H1 (cell line): ENCODE measurements around the gene OGFOD2. TPM values are rescaled to one million over a fixed set of nuclear protein-coding genes. Genes with fewer than 3 reads are reported as not detected.

ENCODE experiments used
- CTCF ChIA-PET: fragments of 300-600 bp; sonication (Branson Sonifier 250); formaldehyde crosslinking; loops from one replicate; lab custom pipeline; 2021; ENCODE audit not compliant: partially characterized antibody; lab: Charles Lee
- POLR2A ChIA-PET: fragments of 300-600 bp; sonication (Branson Sonifier 250); formaldehyde crosslinking; loops from one replicate; lab custom pipeline; 2021; ENCODE audit warnings: inconsistent platforms; ENCODE audit not compliant: partially characterized antibody; lab: Charles Lee
- DNase-seq, 2 experiments: peaks; one replicate each; pipeline versions ENCODE4 v3.0.0 to v3.0.0-alpha.2; 2010 to 2022; ENCODE audit warnings: low spot score in 2 of 2, low read depth in 1 of 2, mixed read lengths in 1 of 2
- FAIRE-seq: peaks from 2 replicates; lab custom pipeline; 2011; peaks lifted over from hg19 to GRCh38; lab: Jason Lieb, UNC
- H2AFZ ChIP-seq: 2 replicates; pipeline ENCODE4 v1.8.1; 2012; ENCODE audit warnings: low read length, inconsistent platforms
- H2AK5ac ChIP-seq: 2 replicates; pipeline ENCODE4 v1.6.1; 2013; ENCODE audit warnings: low read depth, low read length
- H2BK120ac ChIP-seq: replicated peaks from 2 replicates; pipeline ENCODE3; 2013; ENCODE audit warnings: low read depth, low read length, inconsistent platforms
- H2BK12ac ChIP-seq: 2 replicates; pipeline ENCODE4 v1.6.1; 2013; ENCODE audit warnings: low read depth, low read length
- H2BK15ac ChIP-seq: 2 replicates; pipeline ENCODE4 v1.6.1; 2013; ENCODE audit warnings: low read length
- H2BK20ac ChIP-seq: 2 replicates; pipeline ENCODE4 v1.6.1; 2013; ENCODE audit warnings: low read length
- H2BK5ac ChIP-seq: 2 replicates; pipeline ENCODE4 v1.6.1; 2013; ENCODE audit warnings: low read depth, low read length
- H3K14ac ChIP-seq: 2 replicates; pipeline ENCODE4 v1.6.1; 2013; ENCODE audit warnings: inconsistent platforms; ENCODE audit not compliant: insufficient read length
- H3K18ac ChIP-seq: 2 replicates; pipeline ENCODE4 v1.6.1; 2013; ENCODE audit warnings: low read length; ENCODE audit errors: extremely low read depth
- H3K23ac ChIP-seq: 2 replicates; pipeline ENCODE4 v1.6.1; 2013; ENCODE audit warnings: inconsistent platforms; ENCODE audit not compliant: insufficient read length
- H3K23me2 ChIP-seq: 2 replicates; pipeline ENCODE4 v1.6.1; 2013; ENCODE audit warnings: low read depth, low read length
- H3K27ac ChIP-seq: 2 replicates; pipeline ENCODE4 v1.6.1; 2011; ENCODE audit warnings: low read depth, low read length, inconsistent platforms
- H3K27me3 ChIP-seq, 4 experiments: replicated peaks in 1 of 4; 1 replicate in 1 of 4; 2 replicates in 3 of 4; pipeline versions ENCODE4 v1.6.1 to v1.8.1; 2011 to 2013; ENCODE audit warnings: low read length in 3 of 4, mild to moderate bottlenecking in 3 of 4, inconsistent platforms in 2 of 4, mixed read lengths in 2 of 4, moderate library complexity in 1 of 4; ENCODE audit not compliant: control insufficient read depth in 3 of 4, insufficient read depth in 3 of 4; ENCODE audit errors: extremely low read depth in 1 of 4
- H3K36me3 ChIP-seq, 4 experiments: 2 replicates each; pipeline versions ENCODE4 v1.6.1 to v1.8.1; 2011 to 2013; ENCODE audit warnings: mild to moderate bottlenecking in 4 of 4, low read length in 3 of 4, moderate library complexity in 2 of 4, control low read depth in 1 of 4, inconsistent platforms in 1 of 4; ENCODE audit not compliant: insufficient read depth in 4 of 4, control insufficient read depth in 2 of 4
- H3K4ac ChIP-seq: replicated peaks from 2 replicates; pipeline ENCODE3; 2013; ENCODE audit warnings: low read length, low read depth, mixed read lengths, inconsistent platforms; ENCODE audit not compliant: insufficient read length
- H3K4me1 ChIP-seq, 4 experiments: replicated peaks in 1 of 4; 1 replicate in 1 of 4; 2 replicates in 3 of 4; pipeline versions ENCODE4 v1.6.1 to v1.8.1; 2011 to 2013; ENCODE audit warnings: low read length in 3 of 4, inconsistent platforms in 2 of 4, mixed read lengths in 1 of 4; ENCODE audit not compliant: insufficient read depth in 4 of 4, control insufficient read depth in 3 of 4
- H3K4me2 ChIP-seq, 2 experiments: 2 replicates each; pipeline versions ENCODE4 v1.6.1 to v1.8.1; 2011 to 2013; ENCODE audit warnings: low read depth in 2 of 2, low read length in 2 of 2, control low read depth in 1 of 2, inconsistent platforms in 1 of 2, mild to moderate bottlenecking in 1 of 2; ENCODE audit not compliant: insufficient read depth in 1 of 2
- H3K4me3 ChIP-seq, 4 experiments: fragments of 200-600, 300-600 bp in 1 of 4; sonication (generic), shearing (Covaris generic), sonication (Bioruptor Twin) in 1 of 4; 2 replicates each; pipeline versions ENCODE4 v1.5.1 to v1.8.1; 2011 to 2016; ENCODE audit warnings: low read length in 4 of 4, low read depth in 3 of 4, control low read depth in 2 of 4, inconsistent platforms in 2 of 4, mild to moderate bottlenecking in 2 of 4, mixed read lengths in 1 of 4, moderate library complexity in 1 of 4; ENCODE audit not compliant: insufficient read depth in 2 of 4; ENCODE audit errors: extremely low read depth in 1 of 4
- H3K56ac ChIP-seq: replicated peaks from 2 replicates; pipeline ENCODE3; 2013; ENCODE audit warnings: low read depth, mild to moderate bottlenecking, mixed read lengths, low read length, inconsistent platforms; ENCODE audit not compliant: insufficient read length
- H3K79me1 ChIP-seq: 2 replicates; pipeline ENCODE4 v1.6.1; 2013; ENCODE audit warnings: low read depth, low read length, control low read depth
- H3K79me2 ChIP-seq, 2 experiments: 2 replicates each; pipeline versions ENCODE4 v1.6.1 to v1.8.1; 2012 to 2013; ENCODE audit warnings: low read length in 2 of 2, mild to moderate bottlenecking in 2 of 2, inconsistent platforms in 1 of 2; ENCODE audit not compliant: insufficient read depth in 2 of 2, control insufficient read depth in 1 of 2
- H3K9ac ChIP-seq, 4 experiments: replicated peaks in 1 of 4; 1 replicate in 1 of 4; 2 replicates in 3 of 4; pipeline versions ENCODE4 v1.6.1 to v1.8.1; 2011 to 2013; ENCODE audit warnings: low read depth in 3 of 4, low read length in 3 of 4, control low read depth in 2 of 4, mild to moderate bottlenecking in 2 of 4, moderate library complexity in 2 of 4, inconsistent platforms in 1 of 4; ENCODE audit errors: extremely low read depth in 1 of 4
- H3K9me3 ChIP-seq, 2 experiments: 2 replicates each; pipeline versions ENCODE4 v1.6.1 to v1.8.1; 2012 to 2013; ENCODE audit warnings: mild to moderate bottlenecking in 2 of 2, moderate library complexity in 2 of 2, control low read depth in 1 of 2, inconsistent platforms in 1 of 2, low read depth in 1 of 2, low read length in 1 of 2, mixed read lengths in 1 of 2; ENCODE audit not compliant: insufficient read depth in 2 of 2
- H4K20me1 ChIP-seq, 2 experiments: replicated peaks in 1 of 2; 2 replicates each; pipeline versions ENCODE3 to v1.8.1; 2011 to 2013; ENCODE audit warnings: inconsistent platforms in 2 of 2, low read length in 2 of 2, mild to moderate bottlenecking in 1 of 2; ENCODE audit not compliant: insufficient read depth in 2 of 2, control insufficient read depth in 1 of 2
- H4K5ac ChIP-seq: 2 replicates; pipeline ENCODE4 v1.6.1; 2013; ENCODE audit warnings: low read length, low read depth, mixed read lengths, inconsistent platforms; ENCODE audit not compliant: insufficient read length
- H4K8ac ChIP-seq: 2 replicates; pipeline ENCODE4 v1.8.0; 2013; ENCODE audit warnings: mild to moderate bottlenecking, moderate library complexity, low read length, inconsistent platforms; ENCODE audit not compliant: insufficient read depth; ENCODE audit errors: extremely low read depth
- H4K91ac ChIP-seq: replicated peaks from 2 replicates; pipeline ENCODE3; 2013; ENCODE audit warnings: low read length, mixed read lengths, inconsistent platforms; ENCODE audit not compliant: insufficient read length
- BCL11A ChIP-seq, 2 experiments: IDR thresholded peaks; one replicate each; pipeline ENCODE4 v1.6.1; 2011; ENCODE audit warnings: low read depth in 2 of 2, low read length in 2 of 2, mild to moderate bottlenecking in 2 of 2
- BRCA1 ChIP-seq: IDR thresholded peaks from 2 replicates; pipeline ENCODE4 v1.6.1; 2012; ENCODE audit warnings: low read depth, low read length, improper control_type of control experiment
- CBX8 ChIP-seq: fragments of 300-800, 300-1000 bp; sonication (generic); IDR thresholded peaks from 2 replicates; pipeline ENCODE4 v1.7.1; 2016; ENCODE audit warnings: low read depth, low read length, borderline replicate concordance
- EGR1 ChIP-seq: IDR thresholded peaks from 2 replicates; pipeline ENCODE4 v1.6.1; 2011; ENCODE audit warnings: low read depth, low read length, borderline replicate concordance
- GABPA ChIP-seq: IDR thresholded peaks from 2 replicates; pipeline ENCODE4 v1.6.1; 2011; ENCODE audit warnings: mild to moderate bottlenecking, low read length, moderate library complexity, borderline replicate concordance; ENCODE audit not compliant: insufficient read depth
- JUND ChIP-seq: IDR thresholded peaks from 2 replicates; pipeline ENCODE4 v1.6.1; 2011; ENCODE audit warnings: mild to moderate bottlenecking, improper control_type of control experiment, low read length
- PHF8 ChIP-seq: fragments of 200-600 bp; sonication (generic); conservative IDR thresholded peaks from 2 replicates; pipeline ENCODE4 v1.7.1; 2012; ENCODE audit warnings: low read depth, mild to moderate bottlenecking, inconsistent platforms, low read length, moderate library complexity
- POLR2AphosphoS5 ChIP-seq: IDR thresholded peaks from 2 replicates; pipeline ENCODE4 v1.6.1; 2011; ENCODE audit warnings: low read depth, low read length
- POU5F1 ChIP-seq: IDR thresholded peaks from 2 replicates; pipeline ENCODE4 v1.6.1; 2011; ENCODE audit warnings: low read depth, mild to moderate bottlenecking, low read length, moderate library complexity
- RFX5 ChIP-seq: IDR thresholded peaks from 2 replicates; pipeline ENCODE4 v1.6.1; 2011; ENCODE audit warnings: low read depth, low read length, improper control_type of control experiment, borderline replicate concordance
- SIX5 ChIP-seq: IDR thresholded peaks from 2 replicates; pipeline ENCODE4 v1.6.1; 2011; ENCODE audit warnings: mild to moderate bottlenecking, low read depth, low read length
- SP4 ChIP-seq: IDR thresholded peaks from 2 replicates; pipeline ENCODE4 v1.6.1; 2012; ENCODE audit warnings: low read length, inconsistent platforms
- TBP ChIP-seq: IDR thresholded peaks from 2 replicates; pipeline ENCODE4 v1.6.1; 2011; ENCODE audit warnings: low read depth, low read length, improper control_type of control experiment
- TCF12 ChIP-seq: IDR thresholded peaks from 2 replicates; pipeline ENCODE4 v1.6.1; 2011; ENCODE audit warnings: low read depth, mild to moderate bottlenecking, low read length
- WGBS, 2 experiments: shearing (Covaris generic) in 1 of 2; methylation state at CpG; one replicate each; pipeline versions ENCODE4 v1.1.6 to v1.1.7; 2013 to 2015; ENCODE audit warnings: low lambda C conversion rate in 2 of 2, mixed read lengths in 2 of 2, inconsistent platforms in 1 of 2, low coverage in 1 of 2, missing lambda C conversion rate in 1 of 2; ENCODE audit not compliant: insufficient replicate concordance in 2 of 2, insufficient coverage in 1 of 2, insufficient read length in 1 of 2; ENCODE audit errors: extremely low coverage in 1 of 2, missing lambda C conversion rate in 1 of 2; 5-methylcytosine and 5-hydroxymethylcytosine counted together
- polyA plus RNA-seq, 7 experiments: library from polyadenylated mRNA; depleted of rRNA in 3 of 7; stranded (reverse) in 5 of 7; unstranded in 2 of 7; fragments of >200 nt in 5 of 7; fragments of 200-250 nt in 2 of 7; gene quantifications; 1 replicate in 5 of 7; 2 replicates in 1 of 7; 4 replicates in 1 of 7; pipeline versions ENCODE4 v1.2.1 to v1.2.3, GENCODE V29; 2011 to 2013; ENCODE audit warnings: missing spikeins in 2 of 7, mixed read lengths in 2 of 7
- total RNA-seq: library from RNA; stranded (reverse); fragmentation: NEBNext Ultra II Directional; extraction: Animal tissue kit (Norgen Biotek cat#: 25700); gene quantifications from 2 replicates; pipeline ENCODE4 v1.2.1, GENCODE V29; 2021
- TF ChIP-seq, protein P1 (sequence below): IDR thresholded peaks from 2 replicates; pipeline ENCODE4 v1.6.1; 2011; ENCODE audit warnings: low read depth, mild to moderate bottlenecking, low read length; ENCODE audit not compliant: insufficient read depth

OGFOD2 gene
- total and polyA plus RNA-seq, 2 of the 8 experiments (the other 6 are each of a cell fraction or from before 2014, with no cell fraction given) = 17.3 to 20.3 TPM

- H3K79me2 ChIP-seq = peaks cover 0 to 12% of the 10 kb centered on the region in 2 experiments; a peak in 1 of 4 replicates
- no peak for TF ChIP-seq BRCA1
- TF ChIP-seq RFX5 = no peak
- TF ChIP-seq POLR2AphosphoS5 = no peak
- no peak for TF ChIP-seq CBX8
- TF ChIP-seq SP4 = no peak
- TF ChIP-seq, protein P1, sequence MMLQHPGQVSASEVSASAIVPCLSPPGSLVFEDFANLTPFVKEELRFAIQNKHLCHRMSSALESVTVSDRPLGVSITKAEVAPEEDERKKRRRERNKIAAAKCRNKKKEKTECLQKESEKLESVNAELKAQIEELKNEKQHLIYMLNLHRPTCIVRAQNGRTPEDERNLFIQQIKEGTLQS = no peak
- no peak for TF ChIP-seq EGR1
- no peak for TF ChIP-seq POU5F1
- TF ChIP-seq TBP = no peak
- TF ChIP-seq TCF12 = no peak
- TF ChIP-seq GABPA = no peak
- no peak for TF ChIP-seq BCL11A (IDR thresholded peaks at IDR 0.05; ENCODE audit: low read depth in 2 of 2, low read length in 2 of 2)
- TF ChIP-seq SIX5 = no peak
- no peak for TF ChIP-seq PHF8
- TF ChIP-seq JUND = no peak
Observed at GRCh38 chr12:122976648-122976975, 1.6 kb downstream of the OGFOD2 start.

More at GRCh38 chr12:122976648-122976975, 1.6 kb downstream of the OGFOD2 start:
- no peak overlapping the region for H2BK20ac ChIP-seq
- no peak overlapping the region for H3K14ac ChIP-seq
- no peak overlapping the region for H4K91ac ChIP-seq
- no peak overlapping the region for H2AK5ac ChIP-seq
- no peak overlapping the region for H4K8ac ChIP-seq
- H3K23me2 ChIP-seq = peaks cover 24% of the 10 kb centered on the region
- H4K20me1 ChIP-seq = peaks cover 0 to 4% of the 10 kb centered on the region in 2 experiments
- H3K36me3 ChIP-seq = no peaks in the 10 kb centered on the region
- FAIRE-seq (no peak), DNase-seq (no peak)
- no peak overlapping the region for H2BK15ac ChIP-seq
- no peaks in the 10 kb centered on the region for H3K9me3 ChIP-seq
- H3K4me2 ChIP-seq = peak overlapping the region; percentile 83 to 96; a peak in 1 of 4 replicates
- no peak overlapping the region for H3K4me3 ChIP-seq
- no peaks in the 10 kb centered on the region for H3K27me3 ChIP-seq
- peaks cover 7% of the 10 kb centered on the region; the same call in 1 of the 2 replicates for H3K79me1 ChIP-seq
- H2AFZ ChIP-seq = no peak overlapping the region
- no peak overlapping the region for H2BK12ac ChIP-seq
- no peak overlapping the region; a peak in 1 of 7 replicates for H3K9ac ChIP-seq
- no peak overlapping the region for H2BK5ac ChIP-seq
- H2BK120ac ChIP-seq = no peak overlapping the region
- no peak overlapping the region for H4K5ac ChIP-seq
- ChIA-PET CTCF (interaction anchor here (0.8 kb wide), 1 partner anchor 43 kb away, joined by 3 read pairs; no protein-coding TSS in a partner anchor), POLR2A (interaction anchor here (1.1 to 3.3 kb wide), 5 partner anchors 10 to 256 kb away, joined by 4 to 21 read pairs (median 8); partner anchors contain the start of genes ABCB9, MPHOSPH9 and MTRFR)
- H3K4ac ChIP-seq = no peak overlapping the region
- H3K56ac ChIP-seq = no peak overlapping the region
- no peak overlapping the region for H3K18ac ChIP-seq
- no peak overlapping the region for H3K23ac ChIP-seq
- no peak overlapping the region for H3K27ac ChIP-seq
- peaks cover 0 to 16% (median 10%) of the 10 kb centered on the region in 4 experiments; a peak in 6 of 7 replicates for H3K4me1 ChIP-seq
- 85% methylated on average over 15 of the region's 15 CpGs; no CpG with 5 or more reads in 1 of the 2 experiments for WGBS, 2 experiments
